GF-D8 (cell line): ENCODE measurements around the gene SRP68.
"Not testable (repeated sequence)": the region's sequence is repeated elsewhere in the genome, so short reads cannot be mapped to it uniquely, and the experiment has no call there.

Experiments
- DNase-seq: peaks from one replicate; lab custom pipeline; 2025; lab: John Stamatoyannopoulos, UW

SRP68 gene

DNA sequence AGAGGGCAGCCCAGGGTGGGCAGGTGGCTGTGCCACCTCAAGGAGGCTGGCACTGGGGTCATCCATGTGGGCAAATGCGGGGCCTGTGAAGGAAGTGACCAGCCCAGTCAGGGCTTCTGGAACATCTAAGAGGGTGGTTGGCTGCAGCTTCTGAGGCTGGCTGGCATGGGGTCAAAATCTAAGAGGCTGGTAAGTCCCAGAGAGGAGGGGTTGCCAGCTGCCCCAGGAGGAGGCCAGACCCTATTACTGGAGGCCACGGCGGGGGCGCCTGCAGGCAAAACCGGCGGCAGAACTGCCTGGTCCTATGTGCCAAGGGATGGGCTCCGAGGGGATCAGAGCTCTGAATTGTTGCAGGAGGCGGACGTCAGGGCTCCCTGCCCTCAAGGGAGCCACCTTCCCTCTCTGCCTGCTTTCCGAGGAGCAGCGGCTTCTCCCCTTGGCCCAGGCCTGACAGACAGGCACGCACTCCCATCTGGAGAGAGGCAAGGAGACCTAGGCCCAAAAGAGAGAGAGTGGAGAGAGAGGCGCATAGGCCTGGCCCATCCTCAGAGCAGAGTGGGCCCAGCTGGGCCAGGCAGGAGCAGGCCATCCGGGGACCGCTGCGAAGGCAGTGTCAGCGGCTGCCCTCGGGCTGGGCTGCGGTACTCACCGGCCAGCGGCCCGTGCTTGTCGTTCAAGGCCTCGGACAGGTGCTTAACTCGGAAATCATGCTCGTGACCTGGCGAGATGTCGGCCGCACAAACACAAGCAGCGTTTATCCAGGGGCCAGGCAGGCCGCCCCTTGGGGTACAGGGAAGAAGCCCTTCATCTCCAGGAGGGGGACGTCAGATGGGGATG lies 17.6 kb upstream of the SRP68 start:
- no peak for DNase-seq

GRCh38 chr17:76088868-76089576 lies 16.7 kb upstream of the SRP68 start:
- no peak for DNase-seq

DNA sequence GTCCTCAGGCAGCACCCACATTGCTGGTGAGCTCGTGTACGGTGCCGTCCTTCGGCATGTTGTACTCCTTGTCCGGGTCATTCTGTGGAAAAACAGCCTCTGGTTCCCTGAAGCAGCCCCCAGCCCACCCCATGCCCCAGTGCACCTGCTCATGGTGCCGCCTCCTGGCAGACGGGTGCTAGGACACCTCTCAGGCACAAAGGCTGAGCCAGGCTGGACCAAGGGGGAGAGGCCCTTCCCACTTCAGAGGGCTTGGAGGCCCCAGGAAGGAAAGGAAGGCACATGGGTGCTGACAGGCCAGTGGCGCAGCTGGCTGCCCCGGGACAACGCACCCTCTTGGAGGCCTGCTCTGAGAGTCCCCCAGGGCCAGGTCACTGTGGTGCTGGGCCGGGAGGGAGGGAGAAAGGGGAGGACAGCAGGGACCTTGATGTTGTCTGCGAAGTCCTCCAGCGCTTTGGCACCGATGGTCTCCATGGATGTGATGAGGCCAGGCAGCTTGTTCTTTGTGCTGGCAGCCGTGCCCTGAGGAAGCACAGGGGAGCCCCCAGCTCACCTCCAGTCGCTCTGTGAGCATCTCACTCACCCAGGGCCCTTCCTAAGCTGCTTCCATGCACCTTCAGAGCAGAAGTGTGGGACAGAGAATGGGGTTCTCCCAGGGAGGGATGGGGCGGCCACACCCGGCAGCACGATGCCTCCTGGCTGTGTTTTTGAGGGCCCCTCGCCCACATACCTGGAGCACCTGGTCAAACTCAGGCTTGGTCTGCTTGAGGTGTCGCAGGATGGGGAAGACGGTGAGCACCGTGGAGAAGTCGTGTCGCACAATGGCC lies 15.9 kb upstream of the SRP68 start:
- DNase-seq, result no peak

DNA sequence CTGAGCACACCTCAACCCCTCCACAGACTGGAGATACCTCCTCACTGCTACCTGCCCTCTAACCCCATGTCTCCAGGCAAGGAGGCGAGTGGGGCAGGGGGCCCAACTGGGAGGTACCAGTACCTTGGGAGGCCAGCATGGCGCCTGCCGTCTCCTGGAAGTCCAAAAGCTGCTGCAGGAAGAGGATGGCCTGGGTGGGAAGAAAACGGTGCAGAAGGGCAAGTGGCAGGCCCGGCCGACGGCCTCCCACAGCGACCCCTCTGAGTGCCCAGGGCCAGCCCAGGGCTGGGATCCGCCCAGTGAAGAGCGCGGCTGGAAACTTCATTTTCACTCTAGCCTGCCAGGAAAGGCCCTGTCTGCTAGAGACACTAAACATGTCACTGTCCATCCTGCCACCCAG lies 15.2 kb upstream of the SRP68 start:
- DNase-seq, result no peak

GRCh38 chr17:76086384-76086783 lies 14.1 kb upstream of the SRP68 start:
- no peak for DNase-seq

DNA sequence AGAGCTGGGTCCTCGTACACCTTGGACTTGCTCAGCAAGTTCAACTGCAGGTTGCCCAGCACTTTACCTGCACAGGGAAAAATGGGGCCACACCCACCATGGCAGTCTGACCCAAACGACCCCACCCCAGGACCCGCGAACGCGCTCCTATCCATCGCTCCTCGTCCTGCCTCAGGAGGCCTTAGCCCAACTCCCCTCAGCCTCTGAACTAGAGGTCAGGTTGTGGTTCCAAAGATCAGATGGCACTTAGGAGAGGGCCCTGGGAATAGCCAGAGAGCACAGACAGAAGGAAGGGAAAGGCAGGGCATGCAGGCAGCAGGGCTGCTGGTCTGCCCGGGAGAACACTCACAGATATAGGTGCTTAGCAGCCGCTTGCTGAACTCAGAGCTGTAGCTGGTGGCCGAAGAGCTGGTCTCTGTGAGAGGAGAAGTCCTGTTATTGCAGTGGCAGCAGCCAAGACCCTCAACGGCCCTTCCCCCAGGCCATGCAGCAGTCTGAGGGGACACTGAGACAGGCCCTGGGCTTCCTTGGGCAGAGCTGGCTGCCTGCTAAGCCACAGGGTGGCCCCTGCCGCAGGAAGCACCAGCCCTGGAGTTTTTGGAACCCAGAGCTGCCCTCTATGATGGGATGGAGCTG lies 13.5 kb upstream of the SRP68 start:
- no peak for DNase-seq

- DNase-seq, result no peak
Observed at GRCh38 chr17:76085066-76085730, 12.9 kb upstream of the SRP68 start.

DNA sequence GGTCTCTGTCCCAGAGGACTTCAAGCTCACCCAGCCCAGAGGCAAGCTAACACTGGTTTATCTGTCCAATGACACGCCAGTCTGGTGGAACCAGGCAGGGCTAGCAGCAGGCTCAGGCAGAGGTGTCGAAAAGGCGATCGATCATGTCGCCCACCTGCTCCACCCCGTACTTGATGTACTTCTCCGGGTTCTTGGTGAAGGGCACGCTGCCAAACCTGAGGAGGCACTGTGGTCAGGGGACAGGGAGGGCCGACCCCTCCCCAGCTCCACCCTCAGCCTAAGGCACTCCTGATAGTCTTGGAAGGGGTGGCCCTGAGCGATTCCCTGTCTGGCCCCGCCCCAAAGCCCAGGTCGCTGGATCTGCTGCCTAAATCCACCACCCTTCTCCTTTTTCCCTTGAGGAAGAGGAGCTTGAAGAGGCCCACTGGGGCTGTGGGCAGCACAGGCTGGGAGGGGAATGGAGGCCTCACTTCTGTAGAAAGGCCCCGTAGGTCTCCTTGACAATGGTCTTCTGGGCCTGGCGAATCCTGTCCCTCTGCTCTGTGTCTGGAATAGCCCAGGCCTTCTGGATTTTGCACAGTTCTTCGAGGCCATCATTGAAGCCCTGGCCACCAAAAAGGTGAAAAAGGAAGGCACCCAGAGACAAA lies 11.3 kb upstream of the SRP68 start:
- no peak for DNase-seq

DNA sequence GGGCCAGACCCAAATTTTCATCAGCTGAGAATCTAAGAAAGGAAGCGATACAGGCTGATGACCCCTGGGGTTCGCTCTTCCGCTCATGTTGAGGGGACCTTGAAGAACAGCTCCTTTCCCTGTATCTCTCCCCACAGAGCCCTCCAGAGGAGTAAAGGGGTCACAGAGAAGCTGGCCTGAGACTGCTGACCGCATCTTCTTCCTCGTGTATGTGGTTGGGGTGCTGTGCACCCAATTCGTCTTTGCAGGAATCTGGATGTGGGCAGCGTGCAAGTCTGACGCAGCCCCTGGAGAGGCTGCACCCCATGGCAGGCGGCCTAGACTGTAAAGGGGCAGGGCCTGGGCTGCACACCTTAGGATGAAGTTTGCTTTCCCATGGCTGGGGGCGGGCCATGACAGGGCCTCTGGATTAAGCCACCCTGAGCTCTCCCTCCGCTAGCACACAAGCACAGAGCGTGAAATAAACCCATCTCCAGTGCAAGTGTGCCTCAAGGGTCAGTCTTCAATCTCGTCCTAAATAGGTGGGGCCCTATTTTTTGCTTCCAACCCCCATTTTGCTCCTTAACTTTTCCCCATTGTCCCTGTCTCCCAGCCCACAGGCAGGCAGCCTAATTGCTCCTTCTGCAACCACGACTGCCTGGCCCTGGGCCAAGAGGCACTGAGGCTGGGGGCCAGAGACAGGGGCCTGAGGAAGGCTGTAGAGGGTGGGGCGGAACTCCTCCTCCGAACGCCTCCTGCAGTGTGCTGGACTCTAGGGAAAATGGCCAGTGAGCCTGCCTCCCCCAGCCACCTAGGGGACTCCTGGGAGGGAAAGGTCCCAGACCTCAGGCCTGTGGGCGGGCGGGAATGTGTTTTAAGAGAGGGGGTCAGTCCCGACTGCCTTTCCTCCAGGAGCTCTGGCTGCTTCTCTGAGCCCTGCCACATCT lies 10.3 kb upstream of the SRP68 start:
- DNase-seq, result no peak

DNA sequence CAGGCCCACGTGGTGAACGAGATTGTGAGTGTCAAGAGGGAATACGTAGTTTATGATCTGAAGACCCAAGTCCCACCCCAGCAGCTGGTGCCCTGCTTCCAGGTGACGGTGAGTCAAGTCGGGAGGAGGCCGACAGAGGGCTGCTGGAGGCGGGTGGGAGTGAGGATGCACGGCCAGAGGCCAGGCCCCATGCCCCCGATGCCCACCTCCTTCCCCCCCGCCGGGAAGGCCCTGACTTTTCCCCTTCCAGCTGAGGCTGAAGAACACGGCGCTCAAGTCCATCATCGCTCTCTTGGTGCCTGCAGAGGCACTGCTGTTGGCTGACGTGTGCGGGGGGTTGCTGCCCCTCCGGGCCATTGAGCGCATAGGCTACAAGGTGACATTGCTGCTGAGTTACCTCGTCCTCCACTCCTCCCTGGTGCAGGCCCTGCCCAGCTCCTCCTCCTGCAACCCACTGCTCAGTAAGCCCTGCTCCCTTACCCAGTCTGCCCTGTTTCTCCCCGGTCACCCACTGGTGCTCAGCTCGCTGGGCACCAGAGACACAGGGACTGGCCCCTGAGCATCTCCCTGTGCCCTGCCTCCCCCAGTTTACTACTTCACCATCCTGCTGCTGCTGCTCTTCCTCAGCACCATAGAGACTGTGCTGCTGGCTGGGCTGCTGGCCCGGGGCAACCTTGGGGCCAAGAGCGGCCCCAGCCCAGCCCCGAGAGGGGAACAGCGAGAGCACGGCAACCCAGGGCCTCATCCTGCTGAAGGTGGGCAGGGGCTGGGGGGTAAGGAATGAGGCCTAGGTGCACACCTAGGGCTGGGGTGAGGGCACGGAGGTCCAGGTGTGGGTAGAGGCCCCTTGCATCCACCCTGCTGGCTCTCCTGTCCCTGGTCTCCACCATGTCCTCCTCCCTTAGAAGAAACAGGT lies 9.2 kb upstream of the SRP68 start:
- DNase-seq, result no peak

DNA sequence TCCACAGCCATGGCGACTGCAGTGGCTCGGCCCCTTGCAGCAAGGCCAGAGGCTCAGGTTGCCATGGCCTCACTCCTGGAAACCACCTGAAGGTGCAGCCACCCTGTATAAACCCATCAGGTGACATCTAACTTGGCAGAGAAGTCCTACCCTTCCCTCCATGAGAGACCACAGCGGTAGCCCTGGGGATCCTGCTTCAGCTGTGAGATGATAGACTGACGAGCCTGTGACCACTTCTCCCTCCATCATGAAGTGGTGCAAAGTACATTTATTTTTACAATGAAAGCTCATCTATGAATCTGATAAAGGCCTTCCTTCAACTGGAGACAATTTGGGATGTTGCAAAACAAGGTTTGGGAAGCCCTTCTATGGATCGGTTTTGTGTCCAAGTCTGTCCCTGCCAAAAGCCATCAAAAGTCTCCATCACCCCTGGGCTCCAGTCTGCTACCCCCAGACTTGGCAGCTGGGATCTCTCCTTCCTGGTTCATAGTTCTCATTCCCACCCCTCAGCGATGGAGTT lies 8.5 kb upstream of the SRP68 start:
- no peak for DNase-seq

DNA sequence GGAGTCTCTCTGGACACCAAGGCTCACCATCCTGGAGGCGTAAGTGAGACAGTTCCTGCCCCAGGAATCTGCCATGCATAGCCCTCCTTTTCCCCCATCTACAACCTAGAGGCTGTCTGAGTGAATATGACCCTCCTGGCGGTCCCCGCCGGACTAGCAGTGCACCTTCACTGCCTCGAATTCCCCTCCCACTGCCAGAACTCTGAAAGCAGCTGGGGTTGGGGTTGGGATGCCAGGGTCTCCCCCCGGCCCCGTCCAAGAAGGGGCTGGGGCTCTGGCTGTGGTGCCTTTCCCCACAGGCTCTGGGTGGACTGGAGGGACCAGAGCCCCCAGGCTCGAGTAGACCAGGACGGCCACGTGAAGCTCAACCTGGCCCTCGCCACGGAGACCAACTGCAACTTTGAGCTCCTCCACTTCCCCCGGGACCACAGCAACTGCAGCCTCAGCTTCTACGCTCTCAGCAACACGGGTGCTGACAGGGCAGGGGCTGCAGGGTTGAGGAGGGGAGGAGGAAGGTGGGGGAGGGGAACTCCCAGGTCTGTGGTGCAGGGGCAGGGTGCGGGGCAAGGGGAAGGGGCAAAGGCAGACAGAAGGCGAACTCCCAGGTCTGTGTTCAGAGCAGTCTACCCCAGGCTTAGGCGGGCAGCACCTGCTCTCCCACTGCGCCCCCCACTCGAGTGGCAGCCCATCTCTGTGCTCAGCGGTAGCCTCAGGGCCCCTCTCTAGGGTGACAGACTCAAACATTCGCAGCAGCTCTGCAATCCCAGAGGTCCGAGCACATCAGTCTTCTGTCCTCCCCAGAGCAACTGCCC lies 7.8 kb upstream of the SRP68 start:
- no peak for DNase-seq

DNA sequence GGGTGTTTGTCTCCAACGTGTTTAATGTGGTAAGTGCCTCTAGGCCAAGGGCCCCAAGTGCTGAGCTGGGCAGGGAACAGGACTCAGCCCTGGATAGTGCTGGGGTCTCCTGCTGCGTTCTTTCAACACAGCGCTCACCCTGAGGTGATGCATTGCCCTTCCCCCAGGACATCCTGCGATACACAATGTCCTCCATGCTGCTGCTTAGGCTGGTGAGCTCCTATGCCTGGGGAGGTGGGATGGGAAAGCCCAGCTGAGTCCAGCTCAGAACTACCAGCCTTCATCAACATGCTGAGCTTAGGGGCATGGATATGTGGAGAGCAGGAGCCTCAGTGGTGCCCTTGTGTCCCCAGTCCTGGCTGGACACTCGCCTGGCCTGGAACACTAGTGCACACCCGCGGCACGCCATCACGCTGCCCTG lies 7.2 kb upstream of the SRP68 start:
- no peak for DNase-seq

DNA sequence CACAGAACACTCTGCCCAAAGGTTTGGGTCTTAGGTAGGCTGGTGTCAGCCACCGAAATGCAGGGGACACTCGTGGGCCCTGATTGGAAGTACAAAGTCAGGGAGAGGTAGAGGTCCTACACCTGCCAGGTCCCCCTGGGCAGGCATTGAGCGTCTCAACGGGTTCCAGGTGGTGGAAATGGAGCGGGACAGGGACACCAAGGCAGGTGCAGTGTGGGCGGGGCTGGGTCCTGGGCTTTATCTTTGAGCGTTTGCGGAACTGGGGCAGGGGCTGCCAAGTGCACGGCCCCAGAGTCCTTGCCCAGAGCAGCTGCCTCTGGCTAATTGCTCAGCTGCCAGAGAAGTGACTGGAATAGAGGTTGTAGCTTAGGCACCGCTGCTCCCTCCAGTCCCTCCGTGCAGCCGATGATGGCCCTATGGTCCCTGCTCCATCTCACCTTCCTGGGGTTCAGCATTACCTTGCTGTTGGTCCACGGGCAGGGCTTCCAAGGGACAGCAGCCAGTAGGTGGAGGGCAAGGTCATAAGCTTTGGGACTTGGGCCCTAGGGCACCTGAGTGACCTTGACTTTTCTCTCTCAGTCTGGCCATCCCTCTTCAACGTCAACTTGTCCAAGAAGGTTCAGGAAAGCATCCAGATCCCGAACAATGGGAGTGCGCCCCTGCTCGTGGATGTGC lies 6.7 kb upstream of the SRP68 start, which contains the start of gene ZACN:
Gene ZACN, plus strand, starts transcription at position 323 of the 675 bp plus-strand sequence. Its CDS starts 83 bp downstream, at position 406.
- DNase-seq, result no peak

DNA sequence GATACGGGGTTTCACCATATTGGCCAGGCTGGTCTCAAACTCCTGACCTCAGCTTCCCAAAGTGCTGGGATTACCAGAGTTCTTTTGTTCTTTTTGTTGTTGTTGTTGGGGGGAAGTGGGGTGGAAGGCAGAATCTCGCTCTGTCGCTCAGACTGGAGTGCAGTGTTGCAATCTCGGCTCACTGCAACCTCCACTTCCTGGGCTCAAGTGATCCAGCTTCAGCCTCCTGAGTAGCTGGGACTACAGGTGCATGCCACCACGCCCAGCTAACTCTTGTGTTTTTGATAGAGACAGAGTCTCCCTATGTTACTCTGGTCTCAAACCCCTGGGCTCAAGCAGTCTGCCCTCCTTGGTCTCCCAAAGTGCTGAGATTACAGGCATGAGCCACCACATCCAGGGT lies 6.1 kb upstream of the SRP68 start:
- not testable (repeated sequence) for DNase-seq

DNA sequence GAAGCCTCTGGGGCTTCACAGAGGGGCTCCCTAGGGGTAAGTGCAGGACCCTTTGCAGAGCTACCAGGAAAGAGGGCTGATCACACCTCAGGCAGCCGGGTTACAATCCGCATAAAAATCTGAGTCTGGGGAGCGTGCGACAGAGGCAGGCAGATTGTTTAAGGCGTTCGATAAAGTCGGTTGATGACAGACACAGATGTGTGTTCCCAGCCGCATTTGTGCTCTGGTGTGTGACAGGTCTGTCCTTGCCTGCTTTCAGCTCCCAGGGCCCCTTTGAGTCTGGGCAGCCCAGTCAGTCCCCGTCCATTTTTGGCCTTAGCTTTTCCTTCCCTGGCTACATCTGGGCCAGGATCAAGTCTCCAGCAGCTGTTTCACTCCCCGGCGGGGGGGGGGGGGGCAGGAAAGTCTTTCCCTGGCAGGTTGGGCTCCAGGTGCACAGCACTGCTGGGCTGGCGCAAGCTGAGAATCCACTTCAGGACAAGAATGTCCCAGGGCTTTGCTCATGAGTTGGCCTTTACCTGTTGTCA lies 5.3 kb upstream of the SRP68 start:
- DNase-seq, result no peak
